GM11168 (cell line): ENCODE measurements around the gene CAMK1.

Experiments
- in situ Hi-C: fragments of 300-500 bp; cut with MboI; formaldehyde crosslinking; loops from one replicate; pipeline ENCODE4 v1.12.0; 2022; ENCODE audit warnings: low sequenced_read_pairs; ENCODE audit not compliant: unreplicated experiment

The CAMK1 gene

GRCh38 chr3:9769426-9770275 lies at the start of gene CAMK1:
Gene CAMK1 (minus strand): TSS chr3:9769947. CDS start chr3:9767749, 2,198 bp downstream.
- in situ Hi-C loops = no loop called here

- in situ Hi-C loops = no loop called here
Measured at GRCh38 chr3:9818666-9819335, 49.1 kb upstream of the CAMK1 start.

- in situ Hi-C loops = no loop called here
Measured at GRCh38 chr3:9817436-9817835, 47.7 kb upstream of the CAMK1 start.

GRCh38 chr3:9815986-9816385 lies 46.2 kb upstream of the CAMK1 start:
- in situ Hi-C loops = no loop called here

- in situ Hi-C loops = no loop called here
Measured at GRCh38 chr3:9812870-9813483, 43.2 kb upstream of the CAMK1 start.

GRCh38 chr3:9810846-9811245 lies 41.1 kb upstream of the CAMK1 start:
- in situ Hi-C loops = no loop called here

GRCh38 chr3:9810433-9810770 lies 40.7 kb upstream of the CAMK1 start:
- in situ Hi-C loops = no loop called here

- in situ Hi-C loops = no loop called here
Measured at GRCh38 chr3:9809615-9810432, 40.1 kb upstream of the CAMK1 start, which contains the start of gene TTLL3. Gene TTLL3 (plus strand): TSS chr3:9810262. CDS start chr3:9810662, 400 bp downstream.

GRCh38 chr3:9809239-9809614 lies 39.5 kb upstream of the CAMK1 start:
- in situ Hi-C loops = no loop called here

- in situ Hi-C loops = no loop called here
Measured at GRCh38 chr3:9808345-9809037, 38.7 kb upstream of the CAMK1 start.

- in situ Hi-C loops = no loop called here
Measured at GRCh38 chr3:9807981-9808344, 38.2 kb upstream of the CAMK1 start.

- in situ Hi-C loops = no loop called here
Measured at GRCh38 chr3:9806688-9807589, 37.2 kb upstream of the CAMK1 start.

- in situ Hi-C loops = no loop called here
Measured at GRCh38 chr3:9806137-9806536, 36.4 kb upstream of the CAMK1 start.

GRCh38 chr3:9804996-9805395 lies 35.2 kb upstream of the CAMK1 start:
- in situ Hi-C loops = no loop called here

- in situ Hi-C loops = no loop called here
Measured at GRCh38 chr3:9803494-9803893, 33.7 kb upstream of the CAMK1 start.

- in situ Hi-C loops = no loop called here
Measured at GRCh38 chr3:9800529-9800928, 30.8 kb upstream of the CAMK1 start.

- in situ Hi-C loops = no loop called here
Measured at GRCh38 chr3:9797196-9797945, 27.6 kb upstream of the CAMK1 start.

GRCh38 chr3:9795207-9795606 lies 25.5 kb upstream of the CAMK1 start:
- in situ Hi-C loops = no loop called here
